IPS-15b (cell line): Measurements from ENCODE around the gene USH2A.

ENCODE experiments used
- H3K27me3 ChIP-seq: one replicate; pipeline ENCODE4 v1.6.1; 2013; ENCODE audit warnings: low read length; ENCODE audit not compliant: control insufficient read depth, insufficient read depth
- H3K36me3 ChIP-seq: one replicate; pipeline ENCODE4 v1.6.1; 2013; ENCODE audit warnings: low read length; ENCODE audit not compliant: control insufficient read depth, insufficient read depth
- H3K4me1 ChIP-seq: one replicate; pipeline ENCODE4 v1.6.1; 2013; ENCODE audit warnings: mild to moderate bottlenecking, low read length; ENCODE audit not compliant: control insufficient read depth, insufficient read depth
- H3K4me3 ChIP-seq: one replicate; pipeline ENCODE4 v1.5.1; 2013; ENCODE audit warnings: low read depth, low read length
- H3K9ac ChIP-seq: one replicate; pipeline ENCODE4 v1.6.1; 2013; ENCODE audit warnings: low read depth, mild to moderate bottlenecking, low read length
- H3K9me3 ChIP-seq: one replicate; pipeline ENCODE4 v1.6.1; 2013; ENCODE audit warnings: mild to moderate bottlenecking, low read length; ENCODE audit not compliant: control insufficient read depth, insufficient read depth

The USH2A gene

DNA sequence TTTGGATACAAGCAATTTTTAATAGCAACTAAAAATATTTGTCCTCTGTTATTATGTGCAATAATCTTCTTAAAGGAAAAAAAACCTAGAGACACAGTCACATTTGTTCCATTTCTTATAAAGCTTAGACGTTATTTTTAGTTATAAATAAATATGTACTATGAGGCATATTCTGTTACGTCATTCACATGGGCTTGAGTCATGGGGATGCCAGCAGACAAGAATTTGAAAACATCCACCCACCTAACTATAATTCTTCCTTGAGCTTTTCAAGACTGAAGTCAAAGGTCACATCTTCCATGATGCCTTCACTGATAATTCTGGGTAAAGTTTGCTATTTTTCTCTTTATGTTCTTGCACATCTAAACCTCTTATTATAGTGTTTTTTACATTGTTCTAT, 587.3 kb downstream of the USH2A start:
- Histone ChIP-seq H3K36me3 (no peaks in the 10 kb centered on the region), H3K4me3 (no peak overlapping the region), H3K27me3 (no peaks in the 10 kb centered on the region), H3K4me1 (peaks cover 5% of the 10 kb centered on the region), H3K9me3 (peaks cover 2% of the 10 kb centered on the region), H3K9ac (no peak overlapping the region)

DNA sequence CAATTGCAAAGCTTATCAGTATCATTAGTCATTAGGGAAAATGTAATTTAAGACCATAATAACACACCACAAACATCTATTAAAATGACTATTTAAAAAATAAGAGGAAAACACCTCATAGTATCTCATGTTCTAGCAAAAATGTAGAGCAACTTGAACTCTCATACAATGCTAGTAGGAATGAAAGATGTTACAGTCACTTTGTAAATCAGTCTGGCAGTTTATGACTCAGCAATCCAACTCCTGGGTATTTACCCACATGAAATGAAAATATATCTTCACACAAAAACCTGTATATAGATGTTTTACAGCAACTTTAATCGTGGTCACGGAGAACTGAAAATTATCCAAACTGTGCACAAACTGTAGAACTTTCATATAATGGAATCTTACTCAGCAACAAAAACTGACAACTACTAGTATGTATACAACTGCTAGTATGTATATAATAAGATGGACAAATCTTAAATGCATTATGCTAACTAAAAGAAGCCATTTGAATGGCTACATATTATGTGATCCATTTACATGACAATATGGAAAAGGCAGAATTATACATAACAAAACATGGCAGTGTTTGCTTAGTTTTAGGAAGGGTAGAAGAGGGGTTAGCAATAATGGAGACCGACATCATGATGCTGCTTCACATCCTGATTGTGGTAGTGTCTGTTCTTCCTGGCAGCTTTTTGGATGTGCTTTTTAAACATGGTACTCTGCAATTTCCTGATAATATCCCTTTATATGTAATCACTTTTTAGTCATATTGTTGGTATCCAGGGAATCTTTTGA, 589.1 kb downstream of the USH2A start:
- Histone ChIP-seq H3K9me3 (peaks cover 5% of the 10 kb centered on the region), H3K4me1 (peaks cover 5% of the 10 kb centered on the region), H3K27me3 (no peaks in the 10 kb centered on the region), H3K36me3 (no peaks in the 10 kb centered on the region), H3K4me3 (no peak overlapping the region), H3K9ac (no peak overlapping the region)

DNA sequence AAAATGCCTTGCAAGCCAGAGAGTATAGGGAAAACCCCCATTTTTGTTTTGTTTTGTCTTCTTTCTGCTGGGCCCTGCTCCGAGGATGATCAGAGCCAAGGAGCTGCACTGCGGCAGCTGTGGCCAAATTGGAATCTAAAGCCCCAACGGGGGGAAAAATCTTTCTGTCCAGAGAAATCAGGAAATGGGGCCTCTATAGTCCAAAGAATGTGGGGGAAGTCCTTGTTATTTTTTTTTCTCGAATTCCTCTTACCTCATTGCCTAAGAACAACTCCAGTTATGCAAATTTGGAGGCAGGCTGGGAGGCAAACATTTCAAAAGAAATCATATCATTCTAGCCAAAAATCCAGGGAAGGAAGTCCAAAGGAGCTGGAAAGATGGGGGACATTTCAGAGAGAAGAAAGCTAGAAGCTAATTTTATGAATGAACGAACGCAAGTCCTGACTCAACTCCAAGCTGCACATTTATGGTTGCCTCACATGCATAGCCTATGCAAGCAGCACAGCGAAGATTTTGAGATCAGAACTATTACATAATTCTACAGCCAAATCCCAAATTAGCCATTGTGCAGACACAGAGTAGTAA, 592.9 kb downstream of the USH2A start:
- peaks cover 2% of the 10 kb centered on the region for H3K4me1 ChIP-seq
- no peak overlapping the region for H3K9ac ChIP-seq
- H3K4me3 ChIP-seq: no peak overlapping the region
- H3K9me3 ChIP-seq: peaks cover 5% of the 10 kb centered on the region
- no peaks in the 10 kb centered on the region for H3K36me3 ChIP-seq
- no peaks in the 10 kb centered on the region for H3K27me3 ChIP-seq

DNA sequence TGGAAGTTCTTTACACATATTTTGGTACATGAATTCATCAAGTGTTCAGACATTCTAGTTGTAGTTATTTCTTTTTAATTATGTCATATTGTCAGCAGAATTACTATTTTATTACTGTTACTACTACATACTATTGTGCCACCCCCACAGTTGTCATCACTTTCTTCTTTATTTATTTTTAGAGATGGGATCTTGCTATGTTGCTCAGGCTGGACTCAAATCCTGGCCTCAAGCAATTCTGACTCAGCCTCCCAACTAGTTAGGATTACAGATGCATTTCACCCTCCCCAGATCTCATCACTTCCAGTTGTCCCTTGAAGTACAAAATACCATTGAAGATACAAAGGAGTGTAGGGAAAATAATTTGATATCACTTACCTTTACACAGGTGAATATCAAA, 598.2 kb downstream of the USH2A start:
- Histone ChIP-seq H3K4me3 (no peak overlapping the region), H3K4me1 (peaks cover 2% of the 10 kb centered on the region), H3K9ac (no peak overlapping the region), H3K9me3 (no peaks in the 10 kb centered on the region), H3K36me3 (no peaks in the 10 kb centered on the region), H3K27me3 (no peaks in the 10 kb centered on the region)

DNA sequence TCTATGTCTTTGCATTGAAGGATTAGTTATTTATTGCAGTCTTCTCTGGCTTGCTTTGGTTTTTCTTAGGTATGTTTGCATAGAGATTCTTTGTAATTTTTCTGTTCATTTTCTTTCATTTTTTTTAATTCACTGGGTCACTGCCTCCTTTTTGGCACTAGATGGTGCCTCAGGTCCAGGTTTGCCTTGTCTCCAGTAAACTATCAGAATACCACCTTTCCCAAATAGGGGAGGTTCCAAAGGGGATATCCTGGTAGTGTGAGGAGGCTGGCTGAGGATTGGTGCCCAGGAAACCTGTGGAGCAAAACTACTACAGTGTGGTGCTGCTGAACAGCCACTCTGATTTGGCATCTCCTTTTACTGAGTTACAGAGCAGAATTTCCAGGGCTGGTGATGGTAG, 599.0 kb downstream of the USH2A start:
- Histone ChIP-seq H3K9ac (no peak overlapping the region), H3K4me3 (no peak overlapping the region)

DNA sequence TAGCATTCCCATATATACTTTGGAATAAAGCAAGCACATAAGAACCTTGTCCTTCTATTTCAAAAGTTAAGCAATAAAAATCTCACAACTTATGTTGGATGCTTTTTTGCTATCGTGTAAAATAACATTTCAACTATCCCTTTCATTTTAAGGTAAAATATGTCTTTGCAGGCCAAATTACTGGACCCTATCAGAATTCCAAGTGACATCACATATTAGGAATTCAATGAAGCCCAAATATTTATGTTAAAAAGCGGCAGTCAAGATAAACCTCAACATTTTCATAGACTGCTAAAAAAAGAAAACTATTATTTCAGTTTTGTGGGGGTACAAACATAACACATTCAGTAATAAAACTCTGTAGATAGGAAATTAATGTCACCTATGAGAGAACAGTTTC, 604.1 kb downstream of the USH2A start:
- Histone ChIP-seq H3K36me3 (no peaks in the 10 kb centered on the region), H3K4me3 (no peak overlapping the region), H3K9ac (no peak overlapping the region), H3K4me1 (no peaks in the 10 kb centered on the region), H3K27me3 (no peaks in the 10 kb centered on the region), H3K9me3 (no peaks in the 10 kb centered on the region)

More for the DNA sequence above, 599.0 kb downstream of the USH2A start:
- Histone ChIP-seq H3K36me3 (no peaks in the 10 kb centered on the region), H3K4me1 (peaks cover 2% of the 10 kb centered on the region), H3K27me3 (no peaks in the 10 kb centered on the region), H3K9me3 (no peaks in the 10 kb centered on the region)

DNA sequence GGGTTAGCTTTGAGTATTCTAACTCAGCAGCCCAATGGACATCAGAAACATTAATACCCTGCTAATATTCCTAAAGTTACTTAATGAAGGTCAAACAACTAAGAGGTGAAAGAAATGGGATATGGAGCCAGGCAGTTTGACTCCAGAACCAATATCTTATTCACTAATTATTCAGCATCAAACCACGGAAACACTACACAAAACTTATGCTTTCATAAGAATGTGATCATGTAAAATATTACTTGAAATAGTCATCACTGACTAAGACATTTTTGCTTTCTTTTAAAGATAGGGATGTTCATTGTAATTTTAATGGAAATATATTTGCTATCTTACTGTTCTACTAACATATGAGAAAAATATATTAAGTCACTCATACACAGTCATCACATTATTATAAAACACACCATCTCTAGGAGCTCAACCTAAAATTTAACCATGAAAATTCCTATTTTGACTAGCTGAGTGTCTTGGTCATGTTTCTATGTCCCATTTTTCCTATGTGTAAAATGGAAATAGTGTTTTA, 615.3 kb downstream of the USH2A start:
- no peaks in the 10 kb centered on the region for H3K4me1 ChIP-seq
- no peaks in the 10 kb centered on the region for H3K36me3 ChIP-seq
- no peaks in the 10 kb centered on the region for H3K27me3 ChIP-seq
- no peaks in the 10 kb centered on the region for H3K9me3 ChIP-seq
- H3K9ac ChIP-seq: no peak overlapping the region
- no peak overlapping the region for H3K4me3 ChIP-seq

DNA sequence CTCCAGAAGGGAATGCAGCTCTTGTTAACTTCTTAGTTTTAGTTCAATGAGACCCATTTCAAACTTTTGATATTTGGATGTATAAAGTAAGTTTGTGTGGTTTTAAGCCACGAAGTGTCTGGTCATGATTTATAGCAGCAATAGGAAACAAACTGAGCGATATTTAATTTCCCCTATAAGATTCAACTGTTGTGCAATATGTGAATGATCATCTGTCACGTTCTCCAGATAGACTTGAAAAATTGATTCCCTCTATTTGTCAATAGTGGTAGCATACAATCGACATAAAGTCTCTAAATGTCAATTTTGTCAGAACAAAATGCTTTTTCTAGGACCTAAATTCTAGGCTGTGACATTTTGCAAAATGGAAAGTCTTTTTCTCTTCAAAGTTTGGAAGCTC, 616.0 kb downstream of the USH2A start:
- Histone ChIP-seq H3K27me3 (no peaks in the 10 kb centered on the region), H3K36me3 (no peaks in the 10 kb centered on the region), H3K9ac (no peak overlapping the region), H3K4me1 (no peaks in the 10 kb centered on the region), H3K4me3 (no peak overlapping the region), H3K9me3 (no peaks in the 10 kb centered on the region)

DNA sequence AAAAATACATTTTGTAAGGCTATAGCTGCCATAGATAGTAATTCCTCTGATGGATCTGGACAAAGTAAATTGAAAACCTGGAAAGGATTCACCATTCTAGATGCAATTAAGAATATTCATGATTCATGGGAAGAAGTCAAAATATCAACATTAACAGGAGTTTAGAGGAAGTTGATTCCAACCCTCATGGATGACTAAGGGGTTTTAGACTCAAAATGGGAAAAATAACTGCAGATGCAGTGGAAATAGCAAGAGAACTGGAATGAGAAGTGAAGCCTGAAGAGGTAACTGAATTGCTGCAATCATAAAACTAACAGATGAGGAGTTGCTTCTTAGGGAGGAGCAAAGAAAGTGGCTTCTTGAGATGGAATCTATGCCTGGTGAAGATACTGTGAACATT, 625.4 kb downstream of the USH2A start:
- Histone ChIP-seq H3K36me3 (no peaks in the 10 kb centered on the region), H3K27me3 (no peaks in the 10 kb centered on the region), H3K9me3 (no peaks in the 10 kb centered on the region), H3K4me3 (no peak overlapping the region), H3K9ac (no peak overlapping the region), H3K4me1 (no peaks in the 10 kb centered on the region)

DNA sequence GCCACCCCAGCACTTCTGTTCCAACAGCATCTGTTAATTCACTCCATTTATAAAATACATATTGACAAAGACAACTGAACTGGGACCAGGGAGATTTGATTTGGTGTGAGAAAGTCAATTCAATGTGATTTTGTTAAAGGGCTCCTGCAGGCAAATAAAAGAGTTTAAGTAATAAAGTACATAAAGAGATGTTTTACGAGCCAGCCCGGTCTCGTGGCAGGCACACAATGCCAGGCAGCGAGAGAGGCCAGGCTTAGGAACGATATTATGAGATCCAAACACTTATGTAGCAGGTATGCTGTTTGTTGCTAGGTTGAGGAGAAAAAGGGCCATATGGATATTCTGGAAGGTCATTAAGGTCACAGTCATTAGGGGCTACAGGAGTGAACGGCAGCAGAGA, 629.1 kb downstream of the USH2A start:
- no peak overlapping the region for H3K9ac ChIP-seq
- no peaks in the 10 kb centered on the region for H3K36me3 ChIP-seq

DNA sequence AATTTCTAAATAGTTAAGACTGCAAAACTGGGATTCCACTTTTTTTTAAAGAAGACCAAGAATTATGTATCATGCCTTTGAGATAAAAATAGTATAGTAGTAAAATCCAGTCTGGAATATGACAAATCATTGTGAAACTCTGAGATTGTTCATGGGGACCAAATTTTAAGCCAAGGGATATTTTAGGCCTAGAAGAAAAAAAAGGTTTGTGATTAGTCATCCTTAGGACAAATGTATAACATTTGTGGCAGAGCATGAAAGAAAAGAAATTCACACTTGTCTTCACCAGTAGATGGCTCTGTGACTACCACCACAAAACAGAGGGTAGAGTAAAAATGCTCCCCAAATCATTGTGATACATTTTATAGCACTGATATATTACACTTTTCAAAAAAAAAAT, 630.1 kb downstream of the USH2A start:
- Histone ChIP-seq H3K9me3 (no peaks in the 10 kb centered on the region), H3K4me3 (no peak overlapping the region), H3K4me1 (no peaks in the 10 kb centered on the region), H3K27me3 (no peaks in the 10 kb centered on the region), H3K36me3 (no peaks in the 10 kb centered on the region), H3K9ac (no peak overlapping the region)

More for the DNA sequence above, 629.1 kb downstream of the USH2A start:
- no peaks in the 10 kb centered on the region for H3K9me3 ChIP-seq
- H3K4me1 ChIP-seq: no peaks in the 10 kb centered on the region
- no peak overlapping the region for H3K4me3 ChIP-seq
- H3K27me3 ChIP-seq: no peaks in the 10 kb centered on the region

DNA sequence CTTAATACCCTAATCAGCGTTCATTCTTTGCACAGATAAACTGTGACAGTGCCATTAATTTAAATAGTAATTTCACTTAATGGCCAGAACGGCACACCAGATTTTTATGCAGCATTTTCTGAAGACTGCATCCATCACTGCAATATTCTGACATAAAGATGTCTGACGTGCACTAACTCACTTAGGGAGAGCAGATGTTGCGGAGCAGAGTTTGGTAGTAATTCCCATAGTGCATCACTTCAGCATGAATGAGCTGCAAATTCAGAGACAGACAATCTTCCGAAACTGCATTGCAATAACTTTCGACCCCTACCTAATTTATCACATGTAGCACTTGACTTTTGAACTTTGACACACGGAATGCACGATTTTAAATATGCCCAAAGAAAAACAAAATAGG, 630.8 kb downstream of the USH2A start:
- H3K36me3 ChIP-seq: no peaks in the 10 kb centered on the region
- H3K9me3 ChIP-seq: no peaks in the 10 kb centered on the region
- no peaks in the 10 kb centered on the region for H3K4me1 ChIP-seq
- no peaks in the 10 kb centered on the region for H3K27me3 ChIP-seq
- H3K4me3 ChIP-seq: no peak overlapping the region
- H3K9ac ChIP-seq: no peak overlapping the region
